BJ (cell line): ENCODE results near the gene IQCH. TPM values are rescaled to one million over a fixed set of nuclear protein-coding genes. Genes with fewer than 3 reads are reported as not detected.

Source experiments
- CTCF ChIA-PET: fragments of 350-600 bp; formaldehyde crosslinking; extraction: SDS; loops from one replicate; lab custom pipeline; 2021; ENCODE audit warnings: antibody characterized with exemption, inconsistent platforms; lab: Yijun Ruan, JAX
- POLR2A ChIA-PET: fragments of 300-600 bp; sonication (Branson Sonifier 250); formaldehyde crosslinking; extraction: SDS; loops from one replicate; lab custom pipeline; 2021; ENCODE audit warnings: antibody characterized with exemption; lab: Charles Lee
- DNase-seq: peaks from one replicate; pipeline ENCODE4 v3.0.0-alpha.2; 2011; ENCODE audit warnings: low read depth
- H3K27me3 ChIP-seq: 2 replicates; pipeline ENCODE4 v1.6.0; 2011; ENCODE audit warnings: low read length; ENCODE audit not compliant: control insufficient read depth, insufficient read depth
- H3K36me3 ChIP-seq: 2 replicates; pipeline ENCODE4 v1.5.1; 2011; ENCODE audit warnings: low read length; ENCODE audit not compliant: control insufficient read depth, insufficient read depth
- H3K4me3 ChIP-seq: 2 replicates; pipeline ENCODE4 v1.5.1; 2011; ENCODE audit warnings: low read depth, mild to moderate bottlenecking, control low read depth, low read length
- CTCF ChIP-seq: IDR thresholded peaks from 2 replicates; pipeline ENCODE4 v1.5.1; 2011; ENCODE audit warnings: low read depth, mild to moderate bottlenecking, control low read depth, inconsistent platforms, low read length, moderate library complexity; ENCODE audit not compliant: insufficient read depth
- polyA plus RNA-seq: library from polyadenylated mRNA; depleted of rRNA; stranded (reverse); fragments of >200 nt; gene quantifications from 2 replicates; pipeline ENCODE4 v1.2.3, GENCODE V29; 2011

IQCH gene
- polyA plus RNA-seq, 1 experiment, result 0.82 TPM

- DNase-seq, result no peak
- H3K36me3 ChIP-seq, result peaks cover 2% of the 10 kb centered on the region; the same call in 1 of the 2 replicates
- ChIA-PET CTCF (no interaction called here), POLR2A (no interaction called here)
- H3K4me3 ChIP-seq, result no peak overlapping the region
- TF ChIP-seq CTCF, result no peak
- no peaks in the 10 kb centered on the region for H3K27me3 ChIP-seq
Measured at GRCh38 chr15:67528513-67528912, 273.9 kb downstream of the IQCH start.

GRCh38 chr15:67531379-67531914 is 276.9 kb downstream of the IQCH start:
- POLR2A ChIA-PET, result no interaction called here
- CTCF ChIA-PET, result interaction anchor here (0.7 to 0.9 kb wide), 2 partner anchors 11 to 23 kb away, joined by 3 read pairs; partner anchors contain the start of gene MAP2K5
- peak; percentile 68 for DNase-seq
- H3K27me3 ChIP-seq, result no peaks in the 10 kb centered on the region
- H3K4me3 ChIP-seq, result no peak overlapping the region
- no peak for TF ChIP-seq CTCF
- H3K36me3 ChIP-seq, result peaks cover 2% of the 10 kb centered on the region; the same call in 1 of the 2 replicates

- ChIA-PET POLR2A (no interaction called here), CTCF (no interaction called here)
- Histone ChIP-seq H3K36me3 (no peaks in the 10 kb centered on the region), H3K4me3 (no peak overlapping the region), H3K27me3 (no peaks in the 10 kb centered on the region)
- DNase-seq, result no peak
- TF ChIP-seq CTCF, result no peak
Measured at GRCh38 chr15:67533873-67534272, 279.3 kb downstream of the IQCH start.

- ChIA-PET CTCF (no interaction called here), POLR2A (no interaction called here)
- H3K27me3 ChIP-seq, result no peaks in the 10 kb centered on the region
- no peak for TF ChIP-seq CTCF
- no peaks in the 10 kb centered on the region for H3K36me3 ChIP-seq
- no peak for DNase-seq
- H3K4me3 ChIP-seq, result no peak overlapping the region
Measured at GRCh38 chr15:67534360-67534759, 279.8 kb downstream of the IQCH start.

- CTCF ChIA-PET, result no interaction called here
Measured at GRCh38 chr15:67537771-67538170, 283.2 kb downstream of the IQCH start.

More at GRCh38 chr15:67537771-67538170, 283.2 kb downstream of the IQCH start:
- Histone ChIP-seq H3K4me3 (no peak overlapping the region), H3K27me3 (no peaks in the 10 kb centered on the region), H3K36me3 (no peaks in the 10 kb centered on the region)
- TF ChIP-seq CTCF, result no peak
- no peak for DNase-seq
- POLR2A ChIA-PET, result no interaction called here
